HG02642 (cell line): ENCODE measurements around the gene NADK.

Experiments
- ATAC-seq: cut with Tn5 transposase; IDR thresholded peaks from one replicate; pipeline ENCODE4 v1.9.1; 2021; ENCODE audit warnings: mild to moderate bottlenecking; ENCODE audit not compliant: unreplicated experiment, poor library complexity

Gene NADK

DNA sequence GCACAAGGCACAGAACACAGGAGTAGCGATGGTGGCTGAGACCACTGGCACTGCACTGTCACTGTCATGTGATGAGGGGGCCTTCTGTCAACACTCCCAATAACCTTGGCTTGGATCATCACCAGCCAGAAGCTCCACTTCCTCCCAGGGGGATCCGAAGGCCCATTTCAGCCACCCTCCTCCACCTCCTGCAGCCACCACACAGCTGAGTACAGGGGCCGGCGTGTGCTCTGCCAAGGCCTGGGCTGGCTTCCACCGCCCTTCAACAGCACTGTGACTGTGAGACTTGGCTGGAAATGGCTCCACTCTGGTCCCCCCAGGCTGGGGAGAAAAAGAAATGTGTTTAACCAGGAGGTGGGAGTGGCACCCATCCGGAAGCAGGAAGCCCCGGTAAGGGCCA lies 9.9 kb upstream of the NADK start:
- ATAC-seq, result no peak

DNA sequence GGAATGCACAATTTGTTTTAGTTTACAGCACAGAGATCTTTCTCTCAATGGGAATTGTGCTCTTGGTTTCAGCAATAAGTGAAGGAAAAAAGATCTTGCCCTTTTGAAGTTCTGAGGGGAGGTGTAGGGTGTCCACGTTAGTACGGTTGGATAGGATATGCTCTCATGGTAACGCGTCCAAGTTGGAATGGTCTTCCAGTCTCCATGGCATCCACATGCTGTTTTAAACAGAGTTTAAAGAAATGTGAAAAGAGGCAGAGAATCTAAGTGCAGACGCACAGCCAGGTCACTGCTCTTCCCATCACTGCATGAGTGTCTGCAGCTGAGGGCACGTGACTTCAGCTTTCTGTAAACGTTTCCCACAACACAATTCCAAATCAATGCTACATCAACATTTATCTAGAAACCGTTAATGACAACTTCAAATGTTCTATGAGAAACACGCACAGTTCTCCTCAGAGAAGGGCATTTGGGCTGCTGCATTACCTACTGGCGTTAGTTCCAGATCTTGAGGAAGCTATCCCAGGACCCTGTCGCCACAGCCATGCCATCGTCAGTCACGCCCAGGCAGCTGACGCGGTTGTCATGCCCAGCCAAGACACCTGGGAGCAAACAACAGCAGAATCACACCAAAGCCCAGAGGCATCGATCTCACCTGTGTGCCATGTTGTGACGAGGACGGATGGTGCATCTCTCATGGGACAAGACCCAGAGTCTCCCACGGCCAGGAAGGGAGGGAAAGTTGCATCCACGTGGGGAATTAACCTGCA lies 8.8 kb upstream of the NADK start:
- no peak for ATAC-seq

GRCh38 chr1:1785666-1786065 lies 7.4 kb upstream of the NADK start:
- ATAC-seq, result no peak

GRCh38 chr1:1784933-1785332 lies 6.7 kb upstream of the NADK start:
- ATAC-seq, result no peak

GRCh38 chr1:1783320-1783719 lies 5.0 kb upstream of the NADK start:
- ATAC-seq, result no peak

DNA sequence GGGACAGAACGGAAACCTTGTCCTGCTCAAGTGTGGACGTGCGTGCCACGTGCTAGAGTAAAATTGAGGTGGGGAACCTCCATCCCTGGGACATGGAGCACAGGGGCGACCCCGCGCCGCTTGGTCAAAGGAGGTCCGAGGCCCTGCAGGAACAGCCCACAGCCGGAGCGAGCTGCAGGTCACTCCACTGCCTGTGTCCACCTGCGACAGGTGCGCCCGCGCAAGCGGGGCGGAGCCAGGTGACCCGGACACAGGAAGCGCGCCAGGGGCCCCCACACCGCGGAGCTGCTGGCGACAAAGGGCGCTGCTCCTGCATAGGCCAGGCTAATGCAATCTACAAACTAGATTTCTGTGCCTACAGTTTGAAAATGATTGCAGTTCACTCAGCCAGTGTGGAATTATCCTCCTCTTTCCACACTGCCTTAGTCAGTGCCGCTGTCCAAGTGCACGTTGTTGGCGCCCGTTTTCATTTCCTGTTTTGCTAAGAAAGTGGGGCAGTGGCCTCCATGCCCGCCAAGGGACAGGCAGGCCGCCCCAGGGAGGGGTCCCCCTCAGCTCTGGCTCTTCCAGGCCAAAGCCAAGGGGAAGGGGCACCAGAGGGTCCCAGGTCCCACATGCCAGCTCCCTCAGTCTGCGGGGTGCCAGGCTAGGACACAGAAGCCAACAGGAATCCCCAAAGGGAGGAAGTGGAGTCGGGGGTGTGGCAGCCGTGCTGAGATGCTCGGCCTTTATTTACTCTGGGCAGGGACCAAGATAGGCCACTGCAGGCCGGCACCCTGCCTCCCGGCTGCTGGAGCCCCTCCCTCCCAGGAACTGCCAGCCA lies 4.3 kb upstream of the NADK start:
- no peak for ATAC-seq

- ATAC-seq, result no peak
Observed at GRCh38 chr1:1781526-1781903, 3.2 kb upstream of the NADK start.

DNA sequence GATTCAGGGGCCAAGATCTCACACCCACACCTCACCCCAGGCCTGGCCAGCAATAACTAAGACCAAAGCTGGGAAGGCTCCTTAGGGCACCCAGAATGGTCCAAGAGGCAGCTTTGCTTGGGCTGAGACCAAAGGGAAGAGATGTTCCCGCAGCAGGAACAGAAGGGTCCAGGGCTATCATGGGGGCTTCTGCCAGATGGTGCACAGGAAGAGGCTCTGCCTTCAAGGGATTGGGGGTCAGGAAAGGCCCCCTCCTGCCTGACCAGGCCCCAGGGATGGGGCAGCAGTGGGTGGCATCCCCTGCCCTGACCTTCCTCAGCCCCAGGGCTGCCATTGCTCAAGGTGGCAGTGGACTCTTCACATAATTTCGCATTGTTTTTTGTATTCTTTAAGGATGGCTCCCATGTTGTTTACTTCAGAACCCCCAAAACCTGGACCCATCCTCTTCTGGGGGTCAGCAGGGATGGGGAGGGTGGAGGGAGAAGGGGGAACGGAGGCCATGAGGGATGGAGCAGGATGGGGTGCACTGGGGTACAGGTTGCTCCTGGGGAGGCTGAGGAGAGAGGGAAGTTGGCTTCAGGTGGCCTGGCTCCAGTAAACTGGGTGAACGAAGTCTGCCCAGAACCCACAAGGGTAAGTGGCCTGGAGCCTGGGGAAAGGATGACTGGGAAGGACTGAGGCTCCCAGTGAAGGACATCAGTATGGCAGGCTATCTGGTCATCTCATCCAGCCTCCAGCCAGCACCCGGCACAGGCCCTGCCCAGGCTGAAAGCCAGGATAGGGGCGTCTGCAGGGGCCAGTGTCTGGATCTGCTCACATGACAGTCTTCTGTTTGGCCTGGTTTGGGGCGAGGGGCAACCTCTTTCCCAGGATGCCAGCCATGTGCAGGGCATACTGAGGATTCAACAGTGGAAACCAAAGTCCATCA lies 2.6 kb upstream of the NADK start:
- ATAC-seq, result no peak

DNA sequence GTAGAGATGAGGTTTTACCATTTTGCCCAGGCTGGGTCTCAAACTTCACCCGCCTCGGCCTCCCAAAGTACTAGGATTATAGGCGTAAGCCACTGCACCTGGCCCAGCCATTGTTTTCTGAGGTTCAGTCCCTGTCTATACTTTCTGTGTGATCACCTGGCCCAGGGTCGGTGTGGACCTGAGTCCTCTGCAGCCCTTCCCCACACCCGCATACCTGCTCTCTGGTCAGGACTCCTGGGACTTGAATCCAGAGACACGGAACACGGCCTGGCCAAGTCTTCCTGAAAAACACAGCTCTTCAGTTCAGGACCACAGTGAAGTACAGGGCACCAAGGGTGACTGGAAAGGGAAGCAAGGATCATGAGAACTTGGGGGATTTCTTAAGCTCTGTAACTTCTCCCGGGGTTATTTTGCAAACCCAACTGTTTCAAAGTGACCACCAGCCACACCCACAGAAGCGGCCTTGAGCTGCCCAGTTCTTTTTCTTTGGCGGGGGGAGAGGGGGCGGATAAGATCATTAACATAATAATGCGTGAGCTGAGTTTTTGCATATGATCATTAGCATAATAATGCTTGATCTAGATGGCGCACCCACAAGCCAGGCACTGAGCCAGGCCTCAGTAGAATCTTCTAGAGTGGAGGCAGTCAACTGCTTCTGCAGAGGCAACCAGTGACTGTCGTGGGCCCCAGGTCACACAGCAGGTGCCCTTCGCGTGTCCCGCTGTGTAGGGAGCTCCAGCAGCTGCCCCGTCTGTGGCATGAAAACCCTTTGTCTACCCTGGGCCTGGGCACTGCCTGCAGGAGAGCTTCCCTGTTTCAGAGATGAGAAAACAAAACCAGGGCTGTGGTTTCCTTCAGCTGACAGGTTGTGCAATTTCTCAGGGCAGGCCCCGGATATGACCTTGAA lies 1.7 kb upstream of the NADK start:
- ATAC-seq, result peak; percentile 27

GRCh38 chr1:1779320-1779675 lies 1.0 kb upstream of the NADK start:
- no peak for ATAC-seq

DNA sequence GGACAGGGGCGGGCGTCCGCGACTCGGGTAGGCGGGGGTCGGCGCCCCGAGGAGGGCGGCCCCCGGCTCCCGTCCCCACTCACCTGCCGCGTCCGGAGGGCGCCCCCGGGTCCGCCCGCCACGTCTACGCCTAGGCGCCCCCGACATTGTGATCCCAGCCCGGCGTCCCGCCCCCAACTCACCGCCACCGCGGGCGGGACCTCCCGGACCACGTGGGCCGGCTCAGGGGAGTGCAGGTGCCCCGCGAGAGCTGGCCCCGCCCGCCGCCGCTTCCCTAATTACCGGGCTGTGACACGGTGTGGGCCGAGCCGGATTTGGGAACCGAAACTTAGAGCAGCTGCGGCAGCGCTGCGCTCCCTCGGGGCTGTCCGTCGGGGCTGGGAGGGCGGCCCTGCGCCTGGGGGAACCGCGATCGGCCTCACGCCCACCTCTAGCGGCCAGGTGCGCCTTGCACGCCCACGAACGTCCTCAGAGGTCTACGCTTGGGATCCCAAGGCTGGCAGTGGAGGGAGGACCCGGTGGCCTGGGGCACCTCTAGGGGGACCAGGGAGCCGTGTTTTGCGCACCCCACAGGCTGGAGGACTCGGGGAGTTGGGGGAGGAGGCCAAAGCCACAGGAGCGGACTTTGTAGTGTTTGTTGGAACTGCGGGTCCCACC lies 521 bp upstream of the NADK start:
- ATAC-seq, result peak; percentile 71

- ATAC-seq, result no peak
Observed at GRCh38 chr1:1777583-1777899, 729 bp downstream of the NADK start.

- no peak for ATAC-seq
Observed at GRCh38 chr1:1776672-1777582, 1.3 kb downstream of the NADK start.

- ATAC-seq, result no peak
Observed at GRCh38 chr1:1775327-1776226, 2.7 kb downstream of the NADK start.

DNA sequence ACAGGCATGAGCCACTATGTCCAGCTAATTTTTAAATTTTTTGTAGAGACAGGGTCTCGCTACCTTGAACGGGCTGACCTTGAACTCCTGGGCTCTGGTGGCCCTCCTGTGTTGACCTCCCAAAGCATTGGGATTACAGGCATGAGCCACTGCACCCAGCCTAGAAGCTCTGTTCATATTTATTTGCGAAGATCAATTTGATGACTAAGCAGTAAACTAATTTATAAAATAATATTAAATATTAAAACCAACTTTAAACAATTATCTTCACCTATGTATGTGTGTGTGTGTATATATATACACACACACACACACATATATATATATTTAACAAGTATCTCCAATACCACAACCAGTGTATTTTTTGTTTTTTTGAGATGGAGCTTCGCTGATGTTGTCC lies 4.4 kb downstream of the NADK start:
- ATAC-seq, result no peak

GRCh38 chr1:1771096-1771495 lies 7.2 kb downstream of the NADK start:
- ATAC-seq, result no peak

- no peak for ATAC-seq
Observed at GRCh38 chr1:1770102-1770501, 8.2 kb downstream of the NADK start.
